Activated CD8-positive, alpha-beta memory T cell treated with anti-CD3 and anti-CD28 coated beads, Interleukin-2, amount 50 U/mL, for 1 hour (primary cell): ENCODE data around the gene TSGA10IP.

ENCODE experiments used
- DNase-seq: peaks from one replicate; pipeline ENCODE4 v3.0.0-alpha.2; 2020; ENCODE audit errors: extremely low read depth

TSGA10IP gene

DNA sequence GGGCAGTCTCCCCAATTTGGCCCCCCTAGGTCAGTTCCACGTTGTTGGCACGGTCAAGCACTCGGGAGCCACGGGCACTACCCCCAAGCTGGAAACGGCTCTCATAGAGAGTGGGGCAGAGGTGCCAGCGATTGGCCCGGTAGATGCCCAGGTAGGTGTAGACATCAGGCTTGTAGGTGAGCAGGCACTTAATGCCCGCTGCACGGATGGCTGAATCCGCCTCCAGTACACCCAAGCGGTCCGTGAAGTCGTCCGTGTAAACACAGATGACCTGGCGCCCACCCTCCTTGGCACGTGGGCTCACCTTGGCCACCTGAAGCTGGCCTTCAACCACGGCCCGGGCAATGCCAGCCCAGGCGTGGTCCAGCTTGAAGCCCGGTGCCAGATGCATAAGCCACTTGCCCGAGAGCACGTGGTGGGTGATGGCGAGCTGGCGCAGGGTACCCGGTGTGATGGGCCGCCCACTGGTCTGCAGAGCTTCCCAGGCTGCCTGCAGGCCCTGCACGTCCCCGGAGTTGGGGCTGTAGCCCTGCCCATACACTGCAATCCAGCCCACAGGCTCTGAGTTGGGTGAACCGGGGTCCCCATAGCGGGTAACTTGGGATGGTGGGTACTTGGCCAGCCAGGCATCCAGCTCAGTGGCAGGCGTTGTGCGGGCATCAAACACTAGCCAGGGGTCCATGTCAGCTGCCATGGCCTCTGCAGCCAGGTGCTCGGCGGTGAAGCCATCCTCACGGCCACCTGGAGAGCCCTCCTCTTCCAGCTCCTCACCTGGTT is 27.7 kb upstream of the TSGA10IP start:
- no peak for DNase-seq

GRCh38 chr11:65918211-65919140 is 26.8 kb upstream of the TSGA10IP start, which contains the start of gene C11orf68:
TSS of gene C11orf68 (minus strand) at chr11:65919062. CDS start at chr11:65919031, 31 bp downstream.
- no peak for DNase-seq

DNA sequence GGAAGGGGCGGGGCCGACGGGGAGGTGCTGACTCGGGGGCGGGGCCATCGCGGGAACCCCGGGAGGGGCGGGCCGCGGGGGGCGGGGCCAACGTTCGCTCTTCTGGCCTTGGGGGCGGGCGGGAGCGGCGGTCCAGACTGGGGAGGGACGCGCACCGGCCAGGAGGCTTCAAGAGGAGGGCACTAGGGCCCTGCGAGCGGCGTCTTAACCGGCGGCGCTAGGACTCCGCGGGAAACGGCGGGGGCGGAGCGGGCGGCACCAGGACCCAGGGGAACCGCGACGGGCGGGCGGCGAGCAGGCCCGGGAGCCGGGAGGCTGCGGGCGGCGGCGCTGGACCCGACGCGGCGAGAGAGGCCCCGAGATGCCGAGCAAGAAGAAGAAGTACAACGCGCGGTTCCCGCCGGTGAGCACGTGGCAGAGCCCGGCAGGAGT is 26.1 kb upstream of the TSGA10IP start, which contains the start of gene DRAP1:
DRAP1 (plus strand) TSS at position 286 of the 432 bp plus-strand sequence; CDS start at position 362, 76 bp downstream.
- peak; percentile 96 for DNase-seq

- no peak for DNase-seq
Observed at GRCh38 chr11:65919573-65920371, 25.5 kb upstream of the TSGA10IP start.

DNA sequence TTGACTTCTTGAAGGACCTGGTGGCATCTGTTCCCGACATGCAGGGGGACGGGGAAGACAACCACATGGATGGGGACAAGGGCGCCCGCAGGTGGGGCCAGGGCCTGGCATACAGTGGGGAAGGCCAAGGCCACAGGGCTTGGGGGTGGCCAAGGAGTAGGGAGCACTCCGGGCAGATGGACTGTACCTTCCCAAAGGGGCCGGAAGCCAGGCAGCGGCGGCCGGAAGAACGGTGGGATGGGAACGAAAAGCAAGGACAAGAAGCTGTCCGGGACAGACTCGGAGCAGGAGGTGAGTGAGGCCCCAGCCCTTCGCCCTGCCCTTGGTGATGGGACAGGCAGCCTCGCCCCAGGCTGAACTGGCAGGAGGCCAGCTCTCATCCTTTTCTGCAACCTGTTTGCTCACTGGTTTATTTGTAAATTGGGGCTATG is 24.9 kb upstream of the TSGA10IP start:
- DNase-seq: no peak

DNA sequence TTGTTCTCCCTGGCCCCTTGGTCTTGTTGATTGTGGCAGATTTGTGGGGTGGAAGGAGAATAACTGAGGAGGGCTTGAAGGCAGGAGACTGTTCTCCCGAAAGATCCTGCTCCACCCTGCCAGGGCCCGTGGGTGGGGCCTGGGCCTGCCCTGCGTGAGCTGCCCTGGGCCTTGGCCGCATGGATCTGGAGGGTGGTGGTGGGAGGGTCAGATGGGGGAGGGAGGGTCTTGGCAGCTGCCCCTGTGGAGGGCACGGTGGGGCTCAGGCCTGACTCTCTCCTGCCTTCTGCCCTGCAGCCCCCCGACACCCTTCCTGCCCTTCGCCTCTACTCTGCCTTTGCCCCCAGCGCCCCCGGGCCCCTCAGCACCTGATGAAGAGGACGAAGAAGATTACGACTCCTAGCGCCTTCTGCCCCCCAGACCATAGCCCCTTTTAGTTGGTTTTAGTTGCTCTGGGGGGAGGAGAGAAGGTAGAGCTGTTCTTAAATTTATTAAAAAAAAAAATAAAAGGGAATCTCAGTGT is 24.2 kb upstream of the TSGA10IP start:
- no peak for DNase-seq

DNA sequence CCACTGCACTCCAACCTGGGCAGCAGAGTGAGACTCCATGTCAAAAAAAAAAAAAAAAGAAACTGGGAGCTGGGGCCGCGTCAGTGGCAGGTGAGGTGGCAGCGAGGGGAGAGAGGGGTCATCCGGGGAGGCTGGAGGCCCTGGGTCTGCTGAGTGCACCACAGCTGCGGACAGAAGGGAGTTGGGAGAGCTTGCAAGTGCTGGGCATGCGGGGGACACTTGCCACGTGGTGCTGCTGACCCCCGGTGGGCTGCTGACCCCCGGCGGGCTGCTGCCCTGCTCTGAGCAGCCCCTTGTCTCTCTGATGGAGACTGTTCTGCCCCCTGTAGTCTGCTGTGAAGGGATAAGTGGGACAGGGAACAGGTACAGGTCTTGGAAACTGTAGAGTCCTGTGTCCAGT is 23.4 kb upstream of the TSGA10IP start:
- no peak for DNase-seq

DNA sequence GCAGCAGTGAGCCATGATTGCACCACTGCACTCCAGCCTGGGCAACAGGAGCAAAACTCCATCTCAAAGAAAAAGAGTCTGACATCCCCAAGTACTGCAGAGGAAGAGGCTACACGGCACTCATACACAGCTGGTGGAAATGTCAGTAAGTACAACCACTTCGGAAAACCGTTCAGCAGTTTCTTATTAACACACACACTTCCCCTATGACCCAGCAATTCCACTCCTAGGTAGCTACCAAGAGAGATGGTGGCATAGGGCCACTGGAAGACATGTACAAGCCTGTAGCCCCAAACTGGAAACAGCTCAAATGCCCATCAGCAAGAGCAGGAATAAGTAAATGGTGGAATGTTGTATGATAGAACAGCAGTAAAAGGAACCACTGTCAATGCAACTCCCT is 22.7 kb upstream of the TSGA10IP start:
- no peak for DNase-seq

- no peak for DNase-seq
Observed at GRCh38 chr11:65925397-65925796, 19.9 kb upstream of the TSGA10IP start.

- DNase-seq: peak; percentile 47
Observed at GRCh38 chr11:65927904-65928397, 17.3 kb upstream of the TSGA10IP start.

DNA sequence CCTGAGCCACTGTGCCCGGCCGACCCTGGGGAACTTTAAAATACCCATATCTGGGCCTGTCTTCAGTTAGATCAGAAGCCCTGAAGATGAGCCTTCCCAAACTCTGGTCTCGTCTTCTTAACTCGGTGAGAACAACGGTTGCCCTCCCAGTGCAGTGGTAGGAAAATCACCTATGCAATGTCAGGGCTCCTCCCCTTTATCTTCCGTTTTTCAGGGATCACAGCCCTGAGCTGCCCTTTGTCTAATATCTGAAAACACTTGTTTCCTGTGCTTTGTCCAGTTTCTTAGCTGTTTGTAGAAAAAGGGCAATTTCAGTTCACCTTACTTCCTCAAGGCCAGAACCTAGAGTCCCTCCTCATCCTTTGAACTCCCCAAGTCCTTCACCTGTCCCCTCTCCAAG is 16.6 kb upstream of the TSGA10IP start:
- DNase-seq: no peak

DNA sequence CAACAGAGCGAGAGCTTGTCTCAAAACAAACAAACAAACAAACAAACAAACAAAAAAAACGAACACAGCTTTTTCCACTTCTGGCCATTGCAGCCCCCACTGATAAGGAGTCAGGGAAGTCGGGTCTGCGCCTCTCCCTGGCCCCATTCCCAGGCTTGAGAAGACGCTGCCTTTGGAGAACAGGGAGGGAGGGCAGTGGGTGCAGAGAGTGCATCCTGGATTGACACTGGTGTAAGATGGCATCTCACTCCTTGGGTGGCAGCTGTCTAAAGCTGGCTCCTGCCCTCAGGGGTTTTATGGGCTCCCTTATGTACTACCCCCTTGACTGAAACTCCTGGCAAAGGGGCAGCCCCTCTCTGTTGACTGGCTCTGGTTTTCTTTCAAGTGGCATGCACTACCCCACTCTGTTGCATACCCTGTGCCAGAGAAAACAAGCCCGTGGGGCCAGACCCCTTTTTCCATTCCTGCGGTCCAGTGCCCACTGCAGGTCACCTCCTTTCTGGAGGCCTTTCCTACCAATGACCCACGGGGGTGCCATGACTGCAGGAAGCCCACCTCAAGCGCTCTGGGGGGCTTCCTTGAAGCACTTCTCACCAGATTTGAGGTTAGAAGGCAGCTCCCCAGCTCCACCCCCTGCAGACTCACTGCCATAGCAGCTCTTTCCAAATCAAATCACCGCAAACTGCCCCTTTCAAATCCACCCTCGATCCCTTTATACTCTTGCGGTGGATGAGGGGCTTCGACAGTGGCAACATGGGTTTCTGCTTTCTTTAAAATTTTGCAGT is 13.3 kb upstream of the TSGA10IP start:
- DNase-seq: no peak

DNA sequence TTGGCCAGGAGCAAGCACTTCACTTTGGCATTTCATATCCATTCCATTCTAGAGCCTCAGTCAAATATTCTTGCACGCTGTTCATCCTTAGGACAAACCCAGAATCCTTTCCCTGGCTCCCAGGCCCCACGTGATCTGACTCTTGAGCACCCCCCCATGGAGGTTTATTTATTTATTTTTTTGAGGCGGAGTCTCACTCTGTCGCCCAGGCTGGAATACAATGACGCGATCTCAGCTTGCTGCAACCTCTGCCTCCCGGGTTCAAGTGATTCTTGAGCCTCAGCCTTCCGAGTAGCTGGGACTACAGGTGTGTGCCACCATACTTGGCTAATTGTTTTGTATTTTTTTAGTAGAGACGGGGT is 12.7 kb upstream of the TSGA10IP start:
- DNase-seq: no peak

GRCh38 chr11:65934014-65934413 is 11.3 kb upstream of the TSGA10IP start:
- DNase-seq: no peak

- no peak for DNase-seq
Observed at GRCh38 chr11:65937766-65938165, 7.5 kb upstream of the TSGA10IP start.

DNA sequence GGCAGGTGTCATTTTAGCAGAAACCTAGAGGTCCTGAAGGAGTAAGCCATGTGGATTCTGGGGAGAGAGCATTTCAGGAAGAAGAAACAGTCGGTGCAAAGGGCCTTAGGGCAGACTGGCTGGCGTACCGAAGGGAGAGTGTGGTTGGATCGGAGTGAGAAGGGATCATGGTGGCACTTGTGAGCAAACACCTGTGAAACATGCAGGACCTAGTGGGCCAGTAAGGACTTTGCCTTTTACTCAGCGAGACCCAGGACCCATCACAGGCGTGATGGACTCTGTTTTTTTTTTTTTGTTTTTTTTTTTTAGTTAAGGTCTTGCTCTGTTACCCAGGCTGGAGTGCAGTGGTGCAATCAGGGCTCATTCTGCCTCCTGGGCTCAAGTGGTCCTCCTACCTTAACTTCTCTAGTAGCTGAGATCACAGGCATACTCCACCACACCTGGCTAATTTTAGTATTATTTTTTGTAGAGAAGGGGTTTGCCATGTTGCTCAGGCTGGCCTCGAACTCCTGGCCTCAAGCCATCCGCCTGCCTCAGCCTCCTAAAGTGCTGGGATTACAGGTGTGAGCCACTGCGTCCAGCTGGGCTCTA is 3.5 kb upstream of the TSGA10IP start:
- DNase-seq: no peak

DNA sequence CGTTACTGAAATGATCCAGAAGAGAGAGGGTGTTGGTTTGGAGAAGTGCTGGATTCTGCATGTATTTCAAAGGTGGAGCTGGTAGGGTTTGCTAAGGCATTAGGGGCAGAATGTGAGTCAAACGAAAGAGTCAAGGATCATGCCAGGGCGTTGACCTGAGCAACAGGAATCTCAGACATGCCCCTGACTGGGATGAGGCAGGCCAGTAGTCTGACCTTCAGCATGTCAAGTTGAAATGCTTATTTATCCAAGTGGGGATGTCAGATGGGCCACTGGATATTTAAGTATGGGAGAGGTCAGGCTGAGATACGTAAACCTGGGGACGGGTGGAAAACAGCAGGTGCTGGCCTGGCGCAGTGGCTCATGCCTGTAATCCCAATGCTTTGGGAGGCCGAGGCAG is 2.7 kb upstream of the TSGA10IP start:
- DNase-seq: no peak

DNA sequence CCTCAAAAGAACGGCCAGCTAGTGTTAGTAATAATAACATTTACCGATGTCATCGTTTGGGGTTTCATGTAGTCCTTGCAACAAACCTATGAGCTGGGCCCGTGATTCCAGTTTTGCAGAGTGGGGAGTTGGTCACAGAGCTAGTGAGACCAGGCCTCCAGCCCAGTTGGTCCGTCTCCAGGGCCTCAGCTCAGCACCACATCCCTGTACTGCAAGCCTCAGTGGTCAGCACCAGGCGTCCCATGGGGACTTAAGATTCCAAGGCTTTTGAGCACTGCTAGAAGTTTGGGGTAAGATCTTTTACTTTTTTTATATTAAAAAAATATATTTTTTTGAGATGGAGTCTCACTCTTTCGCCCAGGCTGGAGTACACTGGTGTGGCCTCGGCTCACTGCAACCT is 1.1 kb upstream of the TSGA10IP start:
- DNase-seq: no peak

GRCh38 chr11:65944767-65945166 is 513 bp upstream of the TSGA10IP start:
- no peak for DNase-seq

GRCh38 chr11:65945941-65946558 is 770 bp downstream of the TSGA10IP start:
- DNase-seq: no peak
